CD14-positive monocyte (primary cell): ENCODE measurements around the gene GJA4. TPM values are rescaled to one million over a fixed set of nuclear protein-coding genes. Genes with fewer than 3 reads are reported as not detected.

Source experiments
- DNase-seq, 3 donors: peaks; one replicate each; pipeline ENCODE4 v3.0.0-alpha.2; 2011 to 2022
- H2AFZ ChIP-seq: 2 replicates; pipeline ENCODE4 v1.6.0; 2012; ENCODE audit warnings: mild to moderate bottlenecking, low read depth, low read length, inconsistent platforms; ENCODE audit not compliant: insufficient read depth, poor library complexity, severe bottlenecking
- H3K27ac ChIP-seq, 2 donors: 1 replicate in 1 of 2; 2 replicates in 1 of 2; pipeline ENCODE4 v1.5.1; 2012 to 2013; ENCODE audit warnings: low read length in 2 of 2, control low read depth in 1 of 2, inconsistent platforms in 1 of 2, low read depth in 1 of 2, mild to moderate bottlenecking in 1 of 2
- H3K27me3 ChIP-seq, 2 donors: one replicate each; pipeline versions ENCODE4 v1.6.0 to v1.6.1; 2011 to 2013; ENCODE audit warnings: low read length in 2 of 2; ENCODE audit not compliant: control insufficient read depth in 2 of 2, insufficient read depth in 2 of 2
- H3K36me3 ChIP-seq, 2 donors: replicated peaks in 1 of 2; 1 replicate in 1 of 2; 2 replicates in 1 of 2; pipeline versions ENCODE4 v1.5.1 to v1.6.1; 2012 to 2013; ENCODE audit warnings: low read length in 2 of 2, control low read depth in 1 of 2, inconsistent platforms in 1 of 2, mild to moderate bottlenecking in 1 of 2; ENCODE audit not compliant: insufficient read depth in 2 of 2, control insufficient read depth in 1 of 2
- H3K4me1 ChIP-seq, 2 donors: 1 replicate in 1 of 2; 2 replicates in 1 of 2; pipeline versions ENCODE4 v1.5.1 to v1.6.1; 2012 to 2013; ENCODE audit warnings: low read length in 2 of 2, control low read depth in 1 of 2, inconsistent platforms in 1 of 2, mild to moderate bottlenecking in 1 of 2, moderate library complexity in 1 of 2; ENCODE audit not compliant: insufficient read depth in 2 of 2, control insufficient read depth in 1 of 2
- H3K4me2 ChIP-seq: replicated peaks from 2 replicates; pipeline ENCODE3; 2012; ENCODE audit warnings: low read length, moderate library complexity, mild to moderate bottlenecking; ENCODE audit not compliant: poor library complexity, severe bottlenecking; ENCODE audit errors: extremely low read depth
- H3K4me3 ChIP-seq, 3 experiments: fragments of 200-600 bp in 1 of 3; sonication (generic) in 1 of 3; replicated peaks in 1 of 3; 1 replicate in 2 of 3; 2 replicates in 1 of 3; pipeline ENCODE4 v1.5.1; 2011 to 2013; ENCODE audit warnings: low read length in 3 of 3, mild to moderate bottlenecking in 3 of 3, control low read depth in 2 of 3, low read depth in 2 of 3, inconsistent platforms in 1 of 3, moderate library complexity in 1 of 3
- H3K79me2 ChIP-seq: 2 replicates; pipeline ENCODE4 v1.6.0; 2012; ENCODE audit warnings: mild to moderate bottlenecking, control low read depth, inconsistent platforms, low read length, moderate library complexity; ENCODE audit not compliant: insufficient read depth
- H3K9ac ChIP-seq: 2 replicates; pipeline ENCODE4 v1.6.0; 2017; ENCODE audit warnings: low read length, mild to moderate bottlenecking; ENCODE audit not compliant: insufficient read depth, poor library complexity, severe bottlenecking
- H3K9me3 ChIP-seq, 2 donors: replicated peaks in 1 of 2; 1 replicate in 1 of 2; 2 replicates in 1 of 2; pipeline versions ENCODE4 v1.5.1 to v1.6.1; 2012 to 2013; ENCODE audit warnings: low read length in 2 of 2, control low read depth in 1 of 2; ENCODE audit not compliant: control insufficient read depth in 1 of 2, insufficient read depth in 1 of 2
- H4K20me1 ChIP-seq: 2 replicates; pipeline ENCODE4 v1.6.0; 2012; ENCODE audit warnings: mild to moderate bottlenecking, low read length, control low read depth, moderate library complexity; ENCODE audit not compliant: insufficient read depth
- H3K27ac Mint-ChIP-seq, 7 donors: one replicate each; pipeline ENCODE4 v1.8.0; 2020; ENCODE audit warnings: mild to moderate bottlenecking in 7 of 7, mixed read lengths in 7 of 7, moderate library complexity in 6 of 7, inconsistent platforms in 2 of 7
- H3K27me3 Mint-ChIP-seq, 3 donors: one replicate each; pipeline ENCODE4 v1.8.0; 2021 to 2022; ENCODE audit warnings: low read depth in 3 of 3, mild to moderate bottlenecking in 3 of 3, mixed read lengths in 3 of 3, moderate library complexity in 3 of 3, inconsistent platforms in 1 of 3
- H3K36me3 Mint-ChIP-seq, 2 donors: one replicate each; pipeline ENCODE4 v1.8.0; 2020; ENCODE audit warnings: mixed read lengths in 2 of 2, inconsistent platforms in 1 of 2, mild to moderate bottlenecking in 1 of 2
- H3K4me1 Mint-ChIP-seq: one replicate; pipeline ENCODE4 v1.8.0; 2020; ENCODE audit warnings: mild to moderate bottlenecking, mixed read lengths
- H3K4me3 Mint-ChIP-seq, 2 donors: one replicate each; pipeline ENCODE4 v1.8.0; 2020; ENCODE audit warnings: mild to moderate bottlenecking in 2 of 2, mixed read lengths in 2 of 2, moderate library complexity in 1 of 2
- H3K9me3 Mint-ChIP-seq, 7 donors: one replicate each; pipeline ENCODE4 v1.8.0; 2020 to 2022; ENCODE audit warnings: mixed read lengths in 7 of 7, mild to moderate bottlenecking in 6 of 7, moderate library complexity in 6 of 7, inconsistent platforms in 2 of 7
- CTCF ChIP-seq: fragments of 200-600 bp; IDR thresholded peaks from one replicate; pipeline ENCODE4 v1.8.0; 2022; ENCODE audit warnings: antibody characterized with exemption, mild to moderate bottlenecking
- WGBS: methylation state at CpG from one replicate; pipeline ENCODE4 v1.1.5; 2013; ENCODE audit warnings: missing lambda C conversion rate; ENCODE audit not compliant: insufficient coverage; 5-methylcytosine and 5-hydroxymethylcytosine counted together
- intact Hi-C, 2 donors: fragments of 100-400 bp; cut with micrococcal nuclease; formaldehyde crosslinking; loops; one replicate each; pipeline versions ENCODE4 v1.15.0 to v1.15.1; 2023
- polyA plus RNA-seq, 3 donors: library from polyadenylated mRNA; depleted of rRNA in 1 of 3; unstranded in 2 of 3; stranded (reverse) in 1 of 3; fragments of 300-500 nt in 2 of 3; fragments of >200 nt in 1 of 3; fragmentation: Illumina TruSeq in 2 of 3; gene quantifications; 1 replicate in 2 of 3; 2 replicates in 1 of 3; pipeline ENCODE4 v1.2.3, GENCODE V29; 2012 to 2021

GJA4 gene
- polyA plus RNA-seq, 3 donors: not detected

DNA sequence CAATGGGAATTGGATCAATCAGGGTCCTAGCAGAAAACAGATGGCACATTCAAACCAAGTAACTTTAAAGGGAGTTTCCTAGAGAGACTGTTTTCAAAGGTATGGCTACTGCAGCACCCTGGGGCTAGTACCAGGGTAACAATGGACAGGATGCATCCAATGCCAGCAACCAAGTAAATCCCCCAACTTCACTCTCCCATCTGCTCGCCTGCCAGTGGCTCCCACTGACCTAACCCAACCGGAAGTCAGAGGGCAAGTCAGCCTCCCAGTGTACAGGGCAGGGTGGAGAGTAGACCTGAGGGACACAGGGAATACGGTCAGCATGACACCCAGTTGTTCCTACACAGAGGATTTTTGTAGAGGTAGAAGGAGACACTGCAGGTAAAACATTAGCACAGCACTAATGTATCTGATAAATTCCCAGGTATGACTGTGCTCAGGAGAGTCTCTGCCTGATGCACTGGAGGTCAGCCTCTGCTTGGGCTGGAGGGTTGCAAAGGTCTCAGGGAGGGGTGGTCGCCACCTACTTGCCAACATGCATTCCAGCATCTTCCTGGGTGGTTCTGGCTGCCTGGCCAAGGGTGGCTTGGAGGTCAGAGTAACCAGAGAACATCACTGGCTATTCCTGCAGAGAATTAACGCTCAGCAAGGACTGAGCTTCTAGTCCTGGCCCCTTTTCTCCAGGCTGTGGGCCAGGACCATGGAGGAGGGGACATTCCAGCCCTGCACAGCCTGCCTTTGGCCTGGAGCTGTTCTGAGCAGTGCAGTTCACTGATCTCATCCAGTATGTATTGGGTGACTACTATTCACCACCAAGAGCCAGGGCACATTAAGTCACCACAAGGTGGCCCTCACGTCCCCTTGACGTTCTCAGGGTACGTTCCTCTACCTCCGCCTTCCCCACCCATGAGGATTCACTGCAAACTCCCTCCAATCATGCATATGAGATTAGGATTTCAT, 5.1 kb upstream of the GJA4 start:
- Mint-ChIP-seq H3K36me3 (no peaks in the 10 kb centered on the region), H3K9me3 (peaks cover 0 to 10% (median 7%) of the 10 kb centered on the region in 7 donors), H3K4me3 (no peak overlapping the region), H3K27ac (no peak overlapping the region), H3K27me3 (peaks cover 21 to 34% (median 23%) of the 10 kb centered on the region in 3 donors), H3K4me1 (no peaks in the 10 kb centered on the region)
- TF ChIP-seq CTCF: no peak
- Histone ChIP-seq H3K9me3 (no peaks in the 10 kb centered on the region), H2AFZ (no peak overlapping the region), H3K4me2 (no peak overlapping the region), H3K4me3 (no peak overlapping the region), H3K27ac (no peak overlapping the region), H3K9ac (no peak overlapping the region), H3K36me3 (no peaks in the 10 kb centered on the region), H4K20me1 (no peaks in the 10 kb centered on the region), H3K27me3 (peaks cover 6 to 18% of the 10 kb centered on the region in 2 donors), H3K4me1 (no peaks in the 10 kb centered on the region), H3K79me2 (no peaks in the 10 kb centered on the region)
- intact Hi-C loops: loop anchor here in 1 of 2 donors (2.0 to 5.0 kb wide), 2 partner anchors 65 to 510 kb away; no protein-coding TSS in a partner anchor
- WGBS: 56% methylated on average over 6 of the region's 9 CpGs
- no peak for DNase-seq

DNA sequence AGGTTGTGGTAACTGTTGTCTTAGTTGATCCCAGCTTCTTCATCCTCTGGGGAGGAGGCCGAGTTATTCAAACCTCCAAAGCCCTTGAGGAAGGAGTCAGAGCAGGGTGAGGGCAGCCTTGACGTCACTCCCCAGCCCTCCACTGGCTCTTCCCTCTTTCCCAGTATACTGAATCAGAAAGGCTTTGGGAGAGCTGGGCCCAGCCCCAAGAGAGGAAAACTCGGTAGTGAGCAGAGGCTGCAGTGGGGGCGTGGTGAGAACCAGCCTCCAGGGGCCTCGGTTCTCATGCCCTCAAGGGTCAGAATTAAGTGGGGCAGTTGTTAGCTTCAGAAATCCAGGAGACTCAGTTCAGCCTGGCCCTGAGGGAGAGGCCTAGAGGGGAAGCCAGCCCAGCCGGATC, 1.8 kb upstream of the GJA4 start:
- 94% methylated on average over 5 of the region's 6 CpGs for WGBS

More for the DNA sequence above, 1.8 kb upstream of the GJA4 start:
- Mint-ChIP-seq H3K9me3 (peaks cover 0 to 10% (median 8%) of the 10 kb centered on the region in 7 donors), H3K27me3 (peaks cover 24 to 36% (median 28%) of the 10 kb centered on the region in 3 donors), H3K4me1 (no peaks in the 10 kb centered on the region), H3K4me3 (no peak overlapping the region), H3K36me3 (no peaks in the 10 kb centered on the region), H3K27ac (no peak overlapping the region)
- no peak for TF ChIP-seq CTCF
- Histone ChIP-seq H2AFZ (no peak overlapping the region), H4K20me1 (no peaks in the 10 kb centered on the region), H3K27me3 (peaks cover 8 to 22% of the 10 kb centered on the region in 2 donors), H3K36me3 (no peaks in the 10 kb centered on the region), H3K4me1 (no peaks in the 10 kb centered on the region), H3K9ac (no peak overlapping the region), H3K79me2 (no peaks in the 10 kb centered on the region), H3K27ac (no peak overlapping the region), H3K4me3 (no peak overlapping the region), H3K9me3 (no peaks in the 10 kb centered on the region), H3K4me2 (no peak overlapping the region)
- no peak for DNase-seq
- intact Hi-C loops: no loop called here
